Glomerular endothelial cell (primary cell): ENCODE data around the gene PTPDC1. TPM values are rescaled to one million over a fixed set of nuclear protein-coding genes. Genes with fewer than 3 reads are reported as not detected.

Experiments
- DNase-seq: peaks from one replicate; pipeline ENCODE4 v3.0.0-alpha.2; 2011; ENCODE audit warnings: low read depth, low spot score; ENCODE audit errors: extremely low read depth
- total RNA-seq: library from RNA; depleted of rRNA; stranded (reverse); fragments of >200 nt; gene quantifications from 2 replicates; pipeline ENCODE4 v1.2.3, GENCODE V29; 2015

PTPDC1 gene
- 10.1 and 12.7 TPM in 2 replicates for total RNA-seq

GRCh38 chr9:94084314-94084713, at the start of gene PTPDC1:
PTPDC1 (plus strand) TSS chr9:94084464; CDS start chr9:94084531, 67 bp downstream.
- DNase-seq: no peak

GRCh38 chr9:94034511-94034910, 49.8 kb upstream of the PTPDC1 start:
- DNase-seq: no peak

GRCh38 chr9:94039786-94040185, 44.5 kb upstream of the PTPDC1 start:
- DNase-seq: no peak

GRCh38 chr9:94042516-94043360, 41.5 kb upstream of the PTPDC1 start:
- no peak for DNase-seq

GRCh38 chr9:94054716-94055115, 29.5 kb upstream of the PTPDC1 start:
- DNase-seq: no peak

GRCh38 chr9:94056442-94056974, 27.8 kb upstream of the PTPDC1 start:
- DNase-seq: peak; percentile 16

GRCh38 chr9:94057918-94058317, 26.3 kb upstream of the PTPDC1 start:
- no peak for DNase-seq

GRCh38 chr9:94061864-94062263, 22.4 kb upstream of the PTPDC1 start:
- DNase-seq: no peak

GRCh38 chr9:94065535-94065961, 18.7 kb upstream of the PTPDC1 start:
- peak; percentile 80 for DNase-seq

GRCh38 chr9:94068257-94068656, 16.0 kb upstream of the PTPDC1 start:
- DNase-seq: no peak

GRCh38 chr9:94076557-94076956, 7.7 kb upstream of the PTPDC1 start:
- no peak for DNase-seq

- no peak for DNase-seq
Observed at GRCh38 chr9:94078086-94078485, 6.2 kb upstream of the PTPDC1 start.

- no peak for DNase-seq
Observed at GRCh38 chr9:94079236-94079635, 5.0 kb upstream of the PTPDC1 start.

- DNase-seq: no peak
Observed at GRCh38 chr9:94080249-94080648, 4.0 kb upstream of the PTPDC1 start.

- no peak for DNase-seq
Observed at GRCh38 chr9:94081435-94081834, 2.8 kb upstream of the PTPDC1 start.

- no peak for DNase-seq
Observed at GRCh38 chr9:94081864-94082463, 2.3 kb upstream of the PTPDC1 start.

GRCh38 chr9:94082553-94082952, 1.7 kb upstream of the PTPDC1 start:
- DNase-seq: no peak

- no peak for DNase-seq
Observed at GRCh38 chr9:94082956-94083355, 1.3 kb upstream of the PTPDC1 start.

- no peak for DNase-seq
Observed at GRCh38 chr9:94083384-94083783, 880 bp upstream of the PTPDC1 start.

- no peak for DNase-seq
Observed at GRCh38 chr9:94085062-94085639, 887 bp downstream of the PTPDC1 start.

GRCh38 chr9:94086486-94087345, 2.5 kb downstream of the PTPDC1 start:
- DNase-seq: no peak
